ENCODE results near the gene ZNF512B.
"Not testable (repeated sequence)": the region's sequence is repeated elsewhere in the genome, so short reads cannot be mapped to it uniquely, and the experiment has no call there.

Gene ZNF512B

DNA sequence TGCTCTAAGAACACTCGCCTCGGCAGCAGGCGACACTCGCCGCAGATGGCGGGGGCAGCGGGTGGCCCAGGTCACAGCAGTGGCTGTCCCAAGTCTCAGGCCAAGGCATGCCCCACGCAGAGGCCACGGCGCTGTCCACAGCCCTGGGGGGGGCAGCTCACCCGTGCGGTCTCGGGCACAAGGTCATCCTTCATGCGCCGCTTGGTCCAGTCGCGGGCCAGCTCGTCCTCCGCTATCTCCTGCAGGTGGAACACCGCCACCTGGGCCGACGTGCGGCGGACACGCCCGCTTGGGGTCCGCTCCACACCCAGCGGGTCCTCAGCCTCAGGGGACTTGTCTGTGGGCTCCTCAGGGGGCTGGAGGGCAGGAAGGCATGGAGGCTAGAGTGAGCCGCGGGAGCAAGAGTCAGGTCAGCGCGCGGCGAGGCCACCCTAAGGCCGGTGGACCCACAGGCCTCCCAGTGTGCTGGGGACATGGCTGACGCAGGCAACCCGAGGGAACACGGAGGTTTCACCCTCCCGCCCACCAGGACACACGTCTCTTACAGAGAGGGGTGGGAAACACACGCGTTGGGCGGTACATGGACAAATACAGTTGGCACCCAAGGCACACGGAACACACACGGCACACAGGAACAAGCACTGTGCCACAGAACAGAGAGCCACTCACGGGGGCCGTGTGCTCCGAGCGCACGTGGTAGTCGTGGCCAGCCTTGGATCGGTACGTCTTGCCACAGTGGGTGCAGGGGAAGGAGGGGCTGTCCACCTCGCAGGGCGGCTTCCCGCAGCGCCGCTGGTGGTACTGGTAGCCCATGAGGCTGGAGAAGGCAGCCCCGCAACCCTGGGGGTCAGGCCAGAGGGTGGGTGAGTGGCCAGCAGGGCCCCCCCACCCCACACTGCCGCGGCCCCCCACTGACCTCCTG, 7.0 kb downstream of the ZNF512B start:
- no peak overlapping the region for H3K4me3 ChIP-seq (ENCODE audit: low read depth, low read length)
- in situ Hi-C loops (cut with HindIII; ENCODE audit: low sequenced_read_pairs), result no loop called here
- no peak for DNase-seq (ENCODE audit: low read depth, low spot score)
- TF ChIP-seq, protein P1, sequence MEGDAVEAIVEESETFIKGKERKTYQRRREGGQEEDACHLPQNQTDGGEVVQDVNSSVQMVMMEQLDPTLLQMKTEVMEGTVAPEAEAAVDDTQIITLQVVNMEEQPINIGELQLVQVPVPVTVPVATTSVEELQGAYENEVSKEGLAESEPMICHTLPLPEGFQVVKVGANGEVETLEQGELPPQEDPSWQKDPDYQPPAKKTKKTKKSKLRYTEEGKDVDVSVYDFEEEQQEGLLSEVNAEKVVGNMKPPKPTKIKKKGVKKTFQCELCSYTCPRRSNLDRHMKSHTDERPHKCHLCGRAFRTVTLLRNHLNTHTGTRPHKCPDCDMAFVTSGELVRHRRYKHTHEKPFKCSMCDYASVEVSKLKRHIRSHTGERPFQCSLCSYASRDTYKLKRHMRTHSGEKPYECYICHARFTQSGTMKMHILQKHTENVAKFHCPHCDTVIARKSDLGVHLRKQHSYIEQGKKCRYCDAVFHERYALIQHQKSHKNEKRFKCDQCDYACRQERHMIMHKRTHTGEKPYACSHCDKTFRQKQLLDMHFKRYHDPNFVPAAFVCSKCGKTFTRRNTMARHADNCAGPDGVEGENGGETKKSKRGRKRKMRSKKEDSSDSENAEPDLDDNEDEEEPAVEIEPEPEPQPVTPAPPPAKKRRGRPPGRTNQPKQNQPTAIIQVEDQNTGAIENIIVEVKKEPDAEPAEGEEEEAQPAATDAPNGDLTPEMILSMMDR (IDR thresholded peaks at IDR 0.05; ENCODE audit: low read depth, low read length), result no peak

DNA sequence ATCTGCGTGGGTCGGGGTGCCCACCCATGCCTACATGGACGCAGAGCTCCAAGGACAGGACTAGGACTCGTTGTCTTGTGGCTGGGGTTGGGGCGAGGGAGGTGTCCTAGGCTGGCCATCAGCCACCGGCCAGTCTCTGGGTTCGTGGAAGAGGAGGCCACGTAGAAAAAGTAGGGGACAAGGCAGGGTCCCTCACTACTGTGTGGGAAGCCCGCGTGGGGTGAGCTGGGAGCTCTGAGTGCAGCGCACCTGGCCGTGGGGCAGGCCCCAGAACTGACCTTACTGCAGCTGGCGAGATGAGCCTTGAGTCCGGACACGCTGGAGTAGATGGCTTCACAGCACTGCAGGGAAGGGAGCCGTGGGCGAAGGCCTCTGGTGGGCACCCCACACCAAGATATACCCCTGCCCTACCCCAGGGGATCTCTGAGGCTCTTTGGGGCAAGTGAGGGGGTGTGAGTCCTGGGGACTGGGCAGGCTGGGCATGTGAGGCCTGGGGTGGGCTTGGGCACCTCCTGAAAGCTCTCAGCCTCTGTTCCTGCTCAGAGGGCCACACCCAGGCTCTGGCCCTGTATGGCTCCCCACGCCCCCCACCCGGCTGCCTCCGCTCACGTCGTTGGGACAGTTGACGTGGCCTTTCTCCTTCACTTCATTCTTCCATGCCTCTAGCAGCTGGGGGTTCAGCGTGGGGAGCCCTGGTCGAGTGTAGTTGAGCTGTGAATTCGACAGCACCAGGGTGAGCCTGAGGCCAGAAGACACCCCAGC, 7.9 kb downstream of the ZNF512B start:
- in situ Hi-C loops (cut with HindIII; ENCODE audit: low sequenced_read_pairs), result no loop called here
- no peak overlapping the region for H3K4me3 ChIP-seq (ENCODE audit: low read depth, low read length)
- DNase-seq (ENCODE audit: low read depth, low spot score), result no peak
- TF ChIP-seq, protein P1 (IDR thresholded peaks at IDR 0.05; ENCODE audit: low read depth, low read length), result no peak

DNA sequence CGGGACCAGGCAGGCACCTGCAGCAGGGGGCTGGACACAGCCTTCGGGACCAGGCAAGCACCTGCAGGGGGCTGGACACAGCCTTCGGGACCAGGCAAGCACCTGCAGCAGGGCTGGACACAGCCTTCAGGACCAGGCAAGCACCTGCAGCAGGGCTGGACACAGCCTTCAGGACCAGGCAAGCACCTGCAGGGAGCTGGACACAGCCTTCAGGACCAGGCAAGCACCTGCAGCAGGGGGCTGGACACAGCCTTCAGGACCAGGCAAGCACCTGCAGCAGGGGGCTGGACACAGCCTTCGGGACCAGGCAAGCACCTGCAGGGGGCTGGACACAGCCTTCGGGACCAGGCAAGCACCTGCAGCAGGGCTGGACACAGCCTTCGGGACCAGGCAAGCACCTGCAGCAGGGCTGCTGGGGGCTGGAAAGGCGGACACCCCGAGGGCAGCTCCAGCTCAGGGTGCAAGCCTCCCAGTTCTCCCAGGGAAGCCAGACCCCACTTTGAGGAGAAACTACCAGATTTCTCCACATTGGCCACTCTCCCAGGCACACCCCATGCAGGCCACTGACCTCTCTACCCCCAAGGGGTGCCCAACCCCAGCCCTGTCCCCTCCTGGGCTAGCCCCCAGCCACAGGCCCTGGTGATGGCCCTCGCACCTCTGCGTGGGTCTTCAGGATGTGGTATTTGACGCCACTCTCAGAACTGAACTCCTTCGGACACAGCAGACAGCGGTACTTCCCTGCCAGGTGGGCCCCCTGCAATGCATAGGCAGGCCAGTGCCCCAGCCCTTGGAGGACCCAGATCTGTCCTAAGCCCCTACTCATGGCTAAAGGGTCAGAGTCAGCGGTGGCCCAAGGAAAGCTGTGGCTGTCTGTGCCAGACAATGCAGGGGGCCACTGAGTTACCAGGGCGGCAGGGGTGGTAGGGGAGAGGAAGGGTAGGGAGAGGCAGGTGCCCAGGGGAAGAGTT, 8.8 kb downstream of the ZNF512B start:
- H3K4me3 ChIP-seq (ENCODE audit: low read depth, low read length); in situ Hi-C loops (cut with HindIII; ENCODE audit: low sequenced_read_pairs); DNase-seq (ENCODE audit: low read depth, low spot score): not testable (repeated sequence)

DNA sequence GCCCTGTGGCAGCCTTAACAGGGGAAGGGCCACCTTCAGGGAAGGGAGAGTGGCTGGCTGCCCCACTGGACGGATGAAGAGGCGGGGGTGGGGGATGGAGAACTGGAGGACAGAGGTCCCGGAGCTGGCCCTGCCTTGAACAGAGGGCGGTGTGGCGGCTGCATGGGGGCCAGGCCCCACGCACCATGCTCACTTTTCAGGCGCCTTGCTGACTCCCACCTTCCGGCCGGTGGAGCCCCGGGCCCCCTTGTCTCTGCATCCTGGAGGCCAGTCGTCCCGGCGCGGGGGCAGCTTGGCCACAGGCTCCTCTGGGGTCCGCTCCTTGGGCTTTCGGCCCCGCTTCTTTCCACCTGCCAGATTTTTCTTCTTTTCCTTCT, 10.0 kb downstream of the ZNF512B start:
- TF ChIP-seq, protein P1 (IDR thresholded peaks at IDR 0.05; ENCODE audit: low read depth, low read length), result no peak
- no peak for DNase-seq (ENCODE audit: low read depth, low spot score)
- in situ Hi-C loops (cut with HindIII; ENCODE audit: low sequenced_read_pairs), result no loop called here
- no peak overlapping the region for H3K4me3 ChIP-seq (ENCODE audit: low read depth, low read length)

DNA sequence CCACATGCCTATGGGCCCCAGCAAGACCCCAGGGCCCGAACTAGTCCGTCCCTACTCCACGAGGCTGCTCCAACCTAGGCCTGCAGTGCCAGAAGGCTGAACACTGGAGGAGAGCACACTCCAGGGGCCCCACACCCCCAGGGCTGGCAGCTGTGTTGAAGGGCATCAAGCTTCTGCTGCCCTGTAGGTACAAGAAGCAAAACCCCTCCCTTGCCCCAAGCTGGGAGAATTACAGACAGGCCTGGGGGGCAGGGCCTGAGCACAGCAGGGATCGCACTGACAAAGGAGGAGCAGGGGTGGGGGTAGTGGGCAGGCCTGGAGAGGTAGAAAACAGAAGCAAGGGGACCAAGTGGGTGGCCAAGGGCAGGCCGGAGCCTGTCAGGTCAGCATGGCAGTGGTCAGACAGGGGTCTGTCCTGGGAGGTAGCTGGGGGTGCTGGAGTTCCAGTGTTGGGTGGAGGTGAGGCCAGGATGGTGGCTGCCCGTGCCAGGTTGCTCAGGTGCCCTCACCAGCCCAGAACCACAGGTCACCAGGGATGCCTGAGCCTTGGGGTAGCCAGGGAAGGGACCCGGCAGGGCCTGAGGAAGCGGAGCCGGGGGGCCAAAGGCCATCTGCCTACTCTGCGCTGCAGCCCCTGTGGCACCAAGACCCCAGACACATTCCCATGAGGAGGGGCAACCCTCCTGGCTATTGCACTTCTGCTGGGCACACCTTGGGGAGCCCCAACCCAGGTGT, 10.6 kb downstream of the ZNF512B start:
- in situ Hi-C loops (cut with HindIII; ENCODE audit: low sequenced_read_pairs), result no loop called here
- no peak for DNase-seq (ENCODE audit: low read depth, low spot score)
- TF ChIP-seq, protein P1 (IDR thresholded peaks at IDR 0.05; ENCODE audit: low read depth, low read length), result no peak
- H3K4me3 ChIP-seq (ENCODE audit: low read depth, low read length), result no peak overlapping the region

DNA sequence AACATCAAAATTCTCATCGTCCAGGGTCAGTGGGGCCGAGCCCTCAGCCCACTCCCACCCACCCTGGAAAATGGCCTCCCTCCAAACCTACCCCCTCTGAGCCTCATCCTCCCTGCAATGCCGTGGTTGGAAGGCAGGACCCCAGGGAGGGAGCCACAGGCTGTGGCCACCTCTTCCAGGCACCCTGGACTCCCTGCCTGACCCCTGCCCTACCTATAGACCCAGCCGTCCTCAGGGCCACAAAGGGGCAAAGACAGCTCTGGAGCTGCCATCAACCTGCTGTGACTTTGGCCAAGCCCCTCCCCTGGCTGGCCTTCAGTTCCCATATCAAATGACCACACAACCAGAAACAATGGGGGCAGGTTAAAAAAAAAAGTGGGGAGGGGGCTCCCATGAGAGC, 11.3 kb downstream of the ZNF512B start:
- in situ Hi-C loops (cut with HindIII; ENCODE audit: low sequenced_read_pairs), result no loop called here
- DNase-seq (ENCODE audit: low read depth, low spot score), result no peak
- H3K4me3 ChIP-seq (ENCODE audit: low read depth, low read length), result no peak overlapping the region
- TF ChIP-seq, protein P1 (IDR thresholded peaks at IDR 0.05; ENCODE audit: low read depth, low read length), result no peak
